DND-41 (cell line): ENCODE data around the gene KISS1R.

ENCODE experiments used
- ATAC-seq: fragments of 200-7000 bp; cut with Tn5 transposase; 3 replicates; pipeline ENCODE4 v1.9.1; 2021; ENCODE audit warnings: low read depth; ENCODE audit not compliant: insufficient read depth
- DNase-seq: peaks from one replicate; pipeline ENCODE4 v3.0.0-alpha.2; 2020
- H2AFZ ChIP-seq: 2 replicates; pipeline ENCODE4 v1.6.0; 2012; ENCODE audit warnings: low read depth, low read length
- H3K27ac ChIP-seq: 2 replicates; pipeline ENCODE4 v1.5.1; 2012; ENCODE audit warnings: low read length, inconsistent platforms
- H3K27me3 ChIP-seq: fragments of 200-600 bp; sonication (generic); 2 replicates; pipeline ENCODE4 v1.6.0; 2012; ENCODE audit warnings: low read length, mild to moderate bottlenecking, inconsistent platforms; ENCODE audit not compliant: insufficient read depth, poor library complexity
- H3K36me3 ChIP-seq: 2 replicates; pipeline ENCODE4 v1.5.1; 2012; ENCODE audit warnings: low read length, inconsistent platforms; ENCODE audit not compliant: insufficient read depth
- H3K4me1 ChIP-seq: 2 replicates; pipeline ENCODE4 v1.5.1; 2012; ENCODE audit warnings: mild to moderate bottlenecking, low read length; ENCODE audit not compliant: insufficient read depth
- H3K4me2 ChIP-seq: 2 replicates; pipeline ENCODE4 v1.6.0; 2012; ENCODE audit warnings: mild to moderate bottlenecking, moderate library complexity, low read length, inconsistent platforms; ENCODE audit not compliant: insufficient read depth
- H3K4me3 ChIP-seq, 2 experiments: fragments of 200-600 bp in 1 of 2; shearing (Covaris generic) in 1 of 2; 2 replicates each; pipeline ENCODE4 v1.5.1; 2012 to 2016; ENCODE audit warnings: inconsistent platforms in 2 of 2, low read length in 2 of 2, mild to moderate bottlenecking in 2 of 2, low read depth in 1 of 2, moderate library complexity in 1 of 2
- H3K79me2 ChIP-seq: 2 replicates; pipeline ENCODE4 v1.6.0; 2012; ENCODE audit warnings: low read length, inconsistent platforms; ENCODE audit not compliant: insufficient read depth
- H3K9ac ChIP-seq: 2 replicates; pipeline ENCODE4 v1.6.0; 2012; ENCODE audit warnings: low read depth, mild to moderate bottlenecking, inconsistent platforms, low read length, moderate library complexity
- H3K9me3 ChIP-seq: 2 replicates; pipeline ENCODE4 v1.5.1; 2012; ENCODE audit warnings: low read length, moderate library complexity, mild to moderate bottlenecking, inconsistent platforms; ENCODE audit not compliant: insufficient read depth, severe bottlenecking
- H4K20me1 ChIP-seq: 2 replicates; pipeline ENCODE4 v1.6.0; 2012; ENCODE audit warnings: low read length; ENCODE audit not compliant: insufficient read depth
- EZH2 ChIP-seq: IDR thresholded peaks from 3 replicates; pipeline ENCODE4 v1.6.1; 2012; ENCODE audit warnings: borderline replicate concordance, low read depth, mild to moderate bottlenecking, moderate library complexity, low read length, inconsistent platforms; ENCODE audit not compliant: severe bottlenecking
- TF ChIP-seq, protein P1 (sequence below): IDR thresholded peaks from 2 replicates; pipeline ENCODE4 v1.5.1; 2012; ENCODE audit warnings: borderline replicate concordance, low read length, moderate library complexity, mild to moderate bottlenecking; ENCODE audit not compliant: poor library complexity, severe bottlenecking; ENCODE audit errors: extremely low read depth

The KISS1R gene

DNA sequence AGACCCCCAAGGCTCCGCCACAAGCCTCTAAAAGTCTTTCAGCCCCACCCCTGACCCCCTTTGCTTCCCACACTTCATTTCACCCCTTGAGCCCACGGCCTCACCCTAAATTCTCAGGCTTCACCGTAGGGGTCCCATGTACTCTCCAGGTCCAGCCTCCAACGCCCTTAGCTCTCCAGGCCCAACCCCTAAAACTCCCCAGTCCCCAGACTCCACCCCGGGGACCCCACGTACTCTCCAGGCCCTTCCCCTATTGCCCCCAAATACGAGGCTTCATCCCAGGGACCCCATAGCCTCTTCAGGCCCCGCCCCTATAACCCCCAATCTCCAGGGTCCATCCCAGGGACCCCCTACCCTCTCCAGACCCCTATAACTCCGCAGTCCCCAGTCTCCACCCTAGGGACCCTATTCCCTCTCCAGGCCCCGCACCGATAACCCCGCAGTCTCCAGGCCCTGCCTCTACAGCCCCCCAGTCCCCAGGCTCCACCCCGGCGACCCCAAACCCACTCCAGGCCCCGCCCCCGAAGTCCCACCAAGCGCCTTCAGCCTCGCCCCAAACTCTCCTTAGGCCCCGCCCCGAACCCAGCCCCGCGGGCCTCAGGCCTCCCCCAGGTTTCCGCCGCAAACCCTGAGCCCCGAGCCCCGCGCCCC lies 24.8 kb upstream of the KISS1R start:
- TF ChIP-seq, protein P1, sequence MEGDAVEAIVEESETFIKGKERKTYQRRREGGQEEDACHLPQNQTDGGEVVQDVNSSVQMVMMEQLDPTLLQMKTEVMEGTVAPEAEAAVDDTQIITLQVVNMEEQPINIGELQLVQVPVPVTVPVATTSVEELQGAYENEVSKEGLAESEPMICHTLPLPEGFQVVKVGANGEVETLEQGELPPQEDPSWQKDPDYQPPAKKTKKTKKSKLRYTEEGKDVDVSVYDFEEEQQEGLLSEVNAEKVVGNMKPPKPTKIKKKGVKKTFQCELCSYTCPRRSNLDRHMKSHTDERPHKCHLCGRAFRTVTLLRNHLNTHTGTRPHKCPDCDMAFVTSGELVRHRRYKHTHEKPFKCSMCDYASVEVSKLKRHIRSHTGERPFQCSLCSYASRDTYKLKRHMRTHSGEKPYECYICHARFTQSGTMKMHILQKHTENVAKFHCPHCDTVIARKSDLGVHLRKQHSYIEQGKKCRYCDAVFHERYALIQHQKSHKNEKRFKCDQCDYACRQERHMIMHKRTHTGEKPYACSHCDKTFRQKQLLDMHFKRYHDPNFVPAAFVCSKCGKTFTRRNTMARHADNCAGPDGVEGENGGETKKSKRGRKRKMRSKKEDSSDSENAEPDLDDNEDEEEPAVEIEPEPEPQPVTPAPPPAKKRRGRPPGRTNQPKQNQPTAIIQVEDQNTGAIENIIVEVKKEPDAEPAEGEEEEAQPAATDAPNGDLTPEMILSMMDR: no peak
- TF ChIP-seq EZH2: no peak
- Histone ChIP-seq H3K9ac (peak overlapping the region; percentile 90), H3K4me3 (peak overlapping the region; percentile 88 to 96; a peak in 3 of 4 replicates), H3K79me2 (peaks cover 21% of the 10 kb centered on the region), H3K4me2 (peak overlapping the region; percentile 90), H3K9me3 (no peaks in the 10 kb centered on the region), H4K20me1 (no peaks in the 10 kb centered on the region; the same call in 1 of the 2 replicates), H3K27ac (peak overlapping the region; percentile 86), H3K4me1 (peaks cover 27% of the 10 kb centered on the region), H2AFZ (peak overlapping the region; percentile 51), H3K36me3 (peaks cover 33% of the 10 kb centered on the region), H3K27me3 (no peaks in the 10 kb centered on the region)
- DNase-seq (peak; percentile 70), ATAC-seq (peak; percentile 57)

- DNase-seq (peak; percentile 92), ATAC-seq (peak; percentile 94)
- Histone ChIP-seq H3K9ac (peak within 1 kb of the TSS; percentile 90), H3K4me3 (peak within 1 kb of the TSS; percentile 88 to 96), H4K20me1 (no peaks in the 10 kb centered on the region; the same call in 1 of the 2 replicates), H3K4me1 (peaks cover 27% of the 10 kb centered on the region), H3K27ac (peak within 1 kb of the TSS; percentile 86), H3K36me3 (peaks cover 30% of the 10 kb centered on the region), H3K4me2 (peak within 1 kb of the TSS; percentile 90), H3K79me2 (peaks cover 21% of the 10 kb centered on the region), H3K27me3 (no peaks in the 10 kb centered on the region), H3K9me3 (no peaks in the 10 kb centered on the region), H2AFZ (peak within 1 kb of the TSS; percentile 95)
- no peak for TF ChIP-seq EZH2
- TF ChIP-seq, protein P1: no peak
Measured at GRCh38 chr19:892894-893689, 24.0 kb upstream of the KISS1R start, which contains the start of the genes MED16 and RNU6-9. Gene MED16 (minus strand): TSS chr19:893187. CDS start chr19:891131, 2,056 bp downstream. Gene RNU6-9 (plus strand): TSS chr19:893484.

DNA sequence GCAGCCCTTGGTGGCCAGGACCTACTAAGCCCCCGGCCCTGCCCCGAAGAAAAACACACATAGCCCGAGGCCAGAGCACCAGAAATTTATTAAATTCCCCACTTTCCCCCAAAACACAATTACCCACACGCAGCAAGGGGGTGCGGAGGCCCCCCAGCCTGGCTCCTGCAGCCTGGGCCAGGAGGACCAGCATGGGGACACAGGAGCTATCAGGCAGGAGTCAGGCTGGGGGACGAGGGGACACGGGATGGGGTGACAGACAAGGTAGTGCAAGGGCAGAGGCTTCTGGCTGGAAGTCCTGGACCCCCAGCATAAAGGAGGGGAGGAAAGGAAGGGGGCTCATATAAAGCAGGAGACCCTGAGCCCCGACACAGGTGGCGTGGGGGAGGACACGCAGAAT lies 20.7 kb upstream of the KISS1R start:
- H3K4me2 ChIP-seq: no peak overlapping the region
- peaks cover 10% of the 10 kb centered on the region for H3K79me2 ChIP-seq
- H3K36me3 ChIP-seq: peaks cover 25% of the 10 kb centered on the region
- peaks cover 6% of the 10 kb centered on the region; the same call in 1 of the 2 replicates for H4K20me1 ChIP-seq
- no peak overlapping the region for H3K4me3 ChIP-seq
- H2AFZ ChIP-seq: no peak overlapping the region
- no peaks in the 10 kb centered on the region for H3K9me3 ChIP-seq
- no peak overlapping the region for H3K27ac ChIP-seq
- no peak overlapping the region for H3K9ac ChIP-seq
- H3K27me3 ChIP-seq: no peaks in the 10 kb centered on the region
- H3K4me1 ChIP-seq: peaks cover 19% of the 10 kb centered on the region
- ATAC-seq (no peak), DNase-seq (no peak)
- TF ChIP-seq, protein P1: no peak
- TF ChIP-seq EZH2: no peak
